Measurements from ENCODE around the gene FAM53A.

DNA sequence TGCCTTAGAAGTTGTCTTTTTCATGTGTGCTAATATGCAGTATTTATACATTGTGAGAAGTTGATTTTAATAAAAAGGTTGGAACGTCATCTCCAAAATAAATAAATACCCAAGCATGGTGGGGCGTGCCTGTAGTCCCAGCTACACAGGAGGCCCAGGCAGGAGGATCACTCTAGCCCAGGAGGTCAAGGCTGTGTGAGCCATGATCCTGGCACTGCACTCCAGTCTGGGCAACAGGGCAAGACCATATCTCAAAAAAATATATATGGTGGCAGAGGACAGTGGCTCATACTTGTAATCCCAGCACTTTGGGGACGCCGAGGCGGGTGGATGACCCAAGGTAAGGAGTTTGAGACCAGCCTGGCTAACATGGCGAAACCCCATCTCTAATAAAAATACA is 21.6 kb upstream of the FAM53A start:
- TF ChIP-seq CTCF (conservative IDR thresholded peaks at IDR 0.05) (no peak), ZFX (IDR thresholded peaks at IDR 0.05) (no peak)
